Liver (tissue), 9 donors: ENCODE results near the gene AXIN2. TPM values are rescaled to one million over a fixed set of nuclear protein-coding genes. Genes with fewer than 3 reads are reported as not detected.
"Not testable (repeated sequence)": the region's sequence is repeated elsewhere in the genome, so short reads cannot be mapped to it uniquely, and the experiment has no call there.

Experiments used
- DNase-seq: peaks from one replicate; pipeline ENCODE4 v3.0.0-alpha.2; 2017; ENCODE audit warnings: low spot score
- H3K27ac ChIP-seq, 2 donors: one replicate each; pipeline ENCODE4 v1.7.0; 2013; ENCODE audit warnings: inconsistent platforms in 2 of 2, low read length in 2 of 2, control low read depth in 1 of 2, low read depth in 1 of 2, mild to moderate bottlenecking in 1 of 2
- H3K27me3 ChIP-seq, 4 donors: one replicate each; pipeline versions ENCODE4 v1.6.1 to v1.7.0; 2013; ENCODE audit warnings: low read length in 3 of 4, inconsistent platforms in 1 of 4, mild to moderate bottlenecking in 1 of 4, moderate library complexity in 1 of 4; ENCODE audit not compliant: control insufficient read depth in 4 of 4, insufficient read depth in 4 of 4
- H3K36me3 ChIP-seq, 4 donors: one replicate each; pipeline versions ENCODE4 v1.6.1 to v1.7.0; 2013; ENCODE audit warnings: low read length in 3 of 4, mild to moderate bottlenecking in 3 of 4, low read depth in 1 of 4, moderate library complexity in 1 of 4; ENCODE audit not compliant: control insufficient read depth in 4 of 4, insufficient read depth in 3 of 4
- H3K4me1 ChIP-seq, 4 donors: one replicate each; pipeline versions ENCODE4 v1.6.1 to v1.7.0; 2013; ENCODE audit warnings: low read length in 3 of 4, mild to moderate bottlenecking in 3 of 4, moderate library complexity in 1 of 4; ENCODE audit not compliant: control insufficient read depth in 4 of 4, insufficient read depth in 4 of 4
- H3K4me3 ChIP-seq, 3 donors: one replicate each; pipeline versions ENCODE4 v1.6.1 to v1.7.0; 2013; ENCODE audit warnings: low read length in 3 of 3, control low read depth in 1 of 3, low read depth in 1 of 3, mild to moderate bottlenecking in 1 of 3
- H3K9ac ChIP-seq, 2 donors: one replicate each; pipeline ENCODE4 v1.7.0; 2013; ENCODE audit warnings: low read length in 2 of 2, mild to moderate bottlenecking in 2 of 2, moderate library complexity in 2 of 2, control low read depth in 1 of 2, low read depth in 1 of 2
- H3K9me3 ChIP-seq, 4 donors: one replicate each; pipeline versions ENCODE4 v1.6.1 to v1.7.0; 2013; ENCODE audit warnings: low read length in 3 of 4; ENCODE audit not compliant: control insufficient read depth in 4 of 4
- ATF3 ChIP-seq: IDR thresholded peaks from 2 replicates; pipeline ENCODE4 v1.6.1; 2016; ENCODE audit warnings: antibody characterized with exemption
- CTCF ChIP-seq: fragments of 150-350 bp; IDR thresholded peaks from 2 replicates; pipeline ENCODE4 v1.5.1; 2017; ENCODE audit warnings: improper control_type of control experiment, low read depth, low read length; ENCODE audit not compliant: missing input control
- EGR1 ChIP-seq, 2 donors: IDR thresholded peaks; 2 replicates each; pipeline ENCODE4 v1.6.1; 2016 to 2018; ENCODE audit warnings: antibody characterized with exemption in 2 of 2, low read depth in 2 of 2
- FOXA1 ChIP-seq: IDR thresholded peaks from 2 replicates; pipeline ENCODE4 v1.6.1; 2016; ENCODE audit warnings: antibody characterized with exemption
- FOXA2 ChIP-seq: IDR thresholded peaks from 2 replicates; pipeline ENCODE4 v1.6.1; 2016; ENCODE audit warnings: antibody characterized with exemption
- GABPA ChIP-seq, 2 donors: IDR thresholded peaks in 1 of 2; conservative IDR thresholded peaks in 1 of 2; 2 replicates each; pipeline ENCODE4 v1.6.1; 2016; ENCODE audit warnings: antibody characterized with exemption in 2 of 2, mild to moderate bottlenecking in 1 of 2, moderate library complexity in 1 of 2
- HNF4A ChIP-seq, 2 donors: conservative IDR thresholded peaks; 2 replicates each; pipeline ENCODE4 v1.6.1; 2016; ENCODE audit warnings: antibody characterized with exemption in 2 of 2, mild to moderate bottlenecking in 2 of 2
- HNF4G ChIP-seq: IDR thresholded peaks from 2 replicates; pipeline ENCODE4 v1.6.1; 2016; ENCODE audit warnings: antibody characterized with exemption
- JUND ChIP-seq, 2 donors: IDR thresholded peaks; 2 replicates each; pipeline ENCODE4 v1.6.1; 2016; ENCODE audit warnings: antibody characterized with exemption in 2 of 2
- NR2F2 ChIP-seq: IDR thresholded peaks from 2 replicates; pipeline ENCODE4 v1.6.1; 2016; ENCODE audit warnings: antibody characterized with exemption
- RAD21 ChIP-seq, 2 donors: IDR thresholded peaks; 2 replicates each; pipeline ENCODE4 v1.6.1; 2016; ENCODE audit warnings: antibody characterized with exemption in 2 of 2, mild to moderate bottlenecking in 2 of 2
- REST ChIP-seq: IDR thresholded peaks from 2 replicates; pipeline ENCODE4 v1.6.1; 2016; ENCODE audit warnings: antibody characterized with exemption, mild to moderate bottlenecking
- RXRA ChIP-seq, 2 donors: IDR thresholded peaks; 2 replicates each; pipeline ENCODE4 v1.6.1; 2017 to 2018; ENCODE audit warnings: antibody characterized with exemption in 2 of 2, mild to moderate bottlenecking in 1 of 2
- SP1 ChIP-seq: IDR thresholded peaks from 2 replicates; pipeline ENCODE4 v1.6.1; 2018; ENCODE audit warnings: antibody characterized with exemption, mild to moderate bottlenecking
- TAF1 ChIP-seq: conservative IDR thresholded peaks from 2 replicates; pipeline ENCODE4 v1.6.1; 2016; ENCODE audit warnings: antibody characterized with exemption, mild to moderate bottlenecking
- YY1 ChIP-seq: IDR thresholded peaks from 2 replicates; pipeline ENCODE4 v1.6.1; 2016; ENCODE audit warnings: antibody characterized with exemption, mild to moderate bottlenecking
- ZBTB33 ChIP-seq: IDR thresholded peaks from 2 replicates; pipeline ENCODE4 v1.6.1; 2016; ENCODE audit warnings: antibody characterized with exemption
- WGBS: extraction: QIAGEN DNeasy Blood & Tissue Kit; methylation state at CpG from one replicate; pipeline ENCODE4 v1.1.7; 2013; 5-methylcytosine and 5-hydroxymethylcytosine counted together
- polyA plus RNA-seq, 2 donors: library from polyadenylated mRNA; stranded (reverse) in 1 of 2; unstranded in 1 of 2; fragments of 200-250 nt in 1 of 2; fragments of >200 nt in 1 of 2; fragmentation: Nextera tagmentation in 1 of 2; extraction: Ambion mirVana in 1 of 2; gene quantifications; one replicate each; pipeline versions ENCODE4 v1.2.1 to v1.2.3, GENCODE V29; 2013 to 2015
- total RNA-seq, 2 donors: library from RNA; depleted of rRNA; stranded (reverse); fragments of >200 nt; gene quantifications; one replicate each; pipeline ENCODE4 v1.2.3, GENCODE V29; 2014
- TF ChIP-seq, protein P1 (sequence below): IDR thresholded peaks from 2 replicates; pipeline ENCODE4 v1.6.1; 2016; ENCODE audit warnings: antibody characterized with exemption
- donor health status: healthy.
- donor health status: healthy.
- donor health status: healthy.
- donor health status: healthy.
- donor health status: healthy.

The AXIN2 gene
- total and polyA plus RNA-seq, 4 donors, result 0.33 to 3.5 (median 1.5) TPM

- H3K36me3 ChIP-seq, H3K27me3 ChIP-seq, H3K9me3 ChIP-seq, H3K9ac ChIP-seq, H3K4me3 ChIP-seq, DNase-seq, H3K27ac ChIP-seq, H3K4me1 ChIP-seq: not testable (repeated sequence)
- 88% methylated on average over 6 of the region's 6 CpGs for WGBS
Observed at GRCh38 chr17:65504673-65505072, 56.8 kb downstream of the AXIN2 start.

DNA sequence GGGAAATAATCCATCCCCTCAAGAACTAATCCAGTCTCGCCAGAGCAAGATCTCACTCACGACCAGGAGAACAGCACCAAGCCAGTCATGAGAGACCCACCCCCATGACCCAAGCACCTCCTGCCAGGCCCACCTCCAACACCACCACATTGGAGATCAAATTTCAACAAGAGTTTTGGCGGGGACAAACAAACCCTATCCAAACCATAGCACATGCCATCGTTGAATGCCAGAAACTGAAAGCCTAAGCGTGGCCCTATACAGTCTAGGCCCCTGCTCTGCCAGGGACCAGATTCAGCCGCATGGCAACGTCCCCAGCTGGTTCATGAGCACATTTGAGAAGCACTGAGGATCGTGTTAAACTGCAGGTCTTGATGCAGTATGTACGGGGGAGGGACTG, 57.3 kb downstream of the AXIN2 start:
- no peak overlapping the region for H3K4me3 ChIP-seq
- no peak overlapping the region for H3K27ac ChIP-seq
- no peaks in the 10 kb centered on the region for H3K36me3 ChIP-seq
- TF ChIP-seq HNF4A (conservative IDR thresholded peaks at IDR 0.05), result no peak
- TF ChIP-seq FOXA1, result no peak
- TF ChIP-seq, protein P1, sequence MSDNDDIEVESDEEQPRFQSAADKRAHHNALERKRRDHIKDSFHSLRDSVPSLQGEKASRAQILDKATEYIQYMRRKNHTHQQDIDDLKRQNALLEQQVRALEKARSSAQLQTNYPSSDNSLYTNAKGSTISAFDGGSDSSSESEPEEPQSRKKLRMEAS, result no peak
- no peak for TF ChIP-seq HNF4G
- no peak for TF ChIP-seq RXRA (IDR thresholded peaks at IDR 0.05)
- TF ChIP-seq CTCF, result no peak
- no peak for TF ChIP-seq FOXA2
- TF ChIP-seq GABPA (IDR thresholded peaks at IDR 0.05 in 1 of 2, conservative IDR thresholded peaks at IDR 0.05 in 1 of 2), result no peak
- TF ChIP-seq YY1, result no peak
- TF ChIP-seq NR2F2, result no peak
- TF ChIP-seq EGR1 (IDR thresholded peaks at IDR 0.05; ENCODE audit: low read depth in 2 of 2), result no peak
- no peak for TF ChIP-seq ZBTB33
- TF ChIP-seq SP1, result no peak
- TF ChIP-seq RAD21 (IDR thresholded peaks at IDR 0.05), result no peak
- TF ChIP-seq ATF3, result no peak
- TF ChIP-seq TAF1, result no peak
- no peak for TF ChIP-seq JUND (IDR thresholded peaks at IDR 0.05)
- TF ChIP-seq REST, result no peak
- H3K9me3 ChIP-seq, result no peaks in the 10 kb centered on the region
- no peak for DNase-seq
- H3K27me3 ChIP-seq, result no peaks in the 10 kb centered on the region
- H3K4me1 ChIP-seq, result no peaks in the 10 kb centered on the region
- no peak overlapping the region for H3K9ac ChIP-seq
- WGBS, result 84% methylated on average over 9 of the region's 9 CpGs
